SHP77 treated with DMSO at 0.1 percent for 48 hours (cell line): ENCODE results near the gene DYDC2.
"Not testable (repeated sequence)": the region's sequence is repeated elsewhere in the genome, so short reads cannot be mapped to it uniquely, and the experiment has no call there.

Experiments used
- DNase-seq: peaks from one replicate; lab custom pipeline; 2025; lab: John Stamatoyannopoulos, UW

Gene DYDC2

DNA sequence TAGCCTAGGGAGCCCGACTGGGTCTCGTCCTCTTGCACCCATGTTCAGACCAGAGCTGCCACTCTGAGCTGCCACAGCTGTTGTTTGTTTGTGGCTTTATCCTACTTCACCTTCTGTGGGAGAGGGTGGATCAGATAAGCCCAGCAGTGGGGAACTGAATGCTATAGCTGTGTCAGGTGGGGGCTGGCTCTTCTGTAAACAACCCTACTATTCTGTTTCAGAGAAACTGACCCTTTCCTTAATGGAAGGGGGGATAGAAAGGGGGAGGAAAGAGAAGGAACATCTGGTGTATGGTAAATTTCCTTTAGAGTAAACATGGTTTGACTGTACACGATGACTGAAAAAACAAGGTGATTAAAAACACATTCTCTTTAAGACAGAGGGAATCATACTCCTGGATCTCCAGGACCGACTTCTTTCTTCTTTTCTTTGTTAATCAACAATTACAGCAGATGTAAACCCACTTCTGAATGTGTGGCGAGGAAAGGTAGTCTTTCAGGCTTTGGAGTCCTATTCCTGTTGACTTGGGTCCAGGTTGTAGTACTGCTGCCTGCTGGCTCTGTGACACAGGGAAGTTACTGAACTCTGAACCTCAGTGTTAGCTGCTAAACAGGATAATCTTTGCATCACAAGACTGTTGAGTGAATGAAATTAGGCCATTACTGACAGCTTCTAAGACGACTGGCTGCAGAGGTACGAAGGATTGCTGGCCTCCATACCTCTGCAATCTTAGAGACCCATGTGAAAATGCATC lies 57.7 kb downstream of the DYDC2 start:
- DNase-seq = no peak

DNA sequence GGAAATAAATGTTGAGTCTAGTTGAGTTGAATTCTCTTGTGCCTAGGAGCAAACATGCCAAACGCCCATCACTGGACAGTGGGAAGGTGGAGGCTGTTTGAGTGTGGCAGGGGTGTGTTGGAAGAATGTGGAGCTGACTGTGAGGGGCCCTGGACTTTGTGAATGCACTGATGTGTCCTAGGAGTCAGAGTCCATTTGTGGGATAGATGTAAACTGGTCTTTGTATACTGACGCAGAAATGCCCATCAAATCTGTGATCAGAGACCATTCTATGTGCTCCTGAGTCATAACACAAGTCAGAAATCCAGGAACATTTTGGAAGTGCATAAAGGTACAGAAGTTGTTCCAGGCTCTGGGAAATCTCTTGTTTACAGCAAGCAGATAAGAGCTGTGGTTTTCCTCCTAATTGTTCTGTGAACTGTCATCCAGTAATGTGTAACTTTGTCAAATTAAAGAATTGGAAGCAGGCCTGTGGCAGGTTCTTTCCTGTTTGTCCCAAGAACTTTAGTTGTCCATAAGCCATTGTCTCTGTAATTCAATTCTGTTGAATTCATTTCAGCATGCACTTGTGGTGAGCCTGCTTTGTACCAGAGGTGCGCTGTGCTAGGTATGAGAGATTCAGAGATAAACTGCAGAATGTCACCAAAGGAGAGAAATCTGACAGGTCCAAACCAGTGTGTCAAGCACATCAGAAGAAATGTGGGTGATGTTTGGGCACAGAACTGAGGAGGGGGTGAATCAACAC lies 59.3 kb downstream of the DYDC2 start:
- no peak for DNase-seq

DNA sequence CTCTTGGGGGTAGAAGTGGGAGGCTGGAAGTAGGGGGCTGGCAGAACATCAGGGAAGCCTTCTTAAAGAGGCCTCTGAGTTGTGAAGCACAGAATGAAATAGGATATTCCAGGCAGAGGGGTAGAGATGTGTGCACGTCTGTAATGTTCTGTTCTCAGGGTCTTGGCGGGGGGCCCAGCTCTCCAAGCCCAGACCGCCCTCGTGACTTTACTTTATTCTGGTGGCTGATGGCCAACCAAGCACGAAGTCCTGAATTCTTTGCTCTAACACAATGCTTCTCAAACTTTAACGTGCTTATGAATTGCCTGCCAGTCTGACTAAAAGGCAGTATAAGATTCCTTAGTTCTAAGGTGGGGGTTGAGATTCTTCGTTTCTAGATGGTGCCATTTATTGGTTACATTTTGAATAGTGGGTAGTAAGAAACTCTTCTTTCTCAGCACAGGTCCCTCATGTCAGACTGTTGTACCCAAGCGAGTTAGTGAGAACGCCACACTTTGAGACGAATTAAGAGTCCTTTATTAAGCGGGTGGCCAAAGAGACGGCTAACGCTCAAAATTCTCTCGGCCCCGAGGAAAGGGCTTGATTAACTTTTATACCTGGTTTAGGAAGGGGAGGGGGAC lies 60.0 kb downstream of the DYDC2 start:
- no peak for DNase-seq

DNA sequence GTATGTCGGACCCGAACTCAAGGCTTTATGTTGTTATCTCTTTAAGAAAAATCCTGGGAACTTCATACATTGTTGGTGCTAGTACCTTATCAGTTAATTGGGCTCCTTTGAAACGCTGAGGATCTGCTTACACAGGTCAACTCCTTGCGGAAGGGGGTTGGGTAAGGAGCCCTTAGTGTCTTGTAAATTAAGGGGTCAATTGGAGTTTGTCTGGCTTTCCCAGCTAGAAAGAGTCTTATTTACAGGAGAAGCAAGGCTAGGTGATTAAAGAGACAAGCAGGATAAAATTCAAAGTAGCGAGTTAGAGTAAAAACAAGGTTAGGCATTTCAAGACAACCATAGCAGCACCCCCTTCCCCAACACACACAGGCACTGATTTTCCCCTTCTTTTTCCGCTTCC lies 60.7 kb downstream of the DYDC2 start:
- not testable (repeated sequence) for DNase-seq
